ENCODE data around the gene HAS3.
A peak's percentile ranks its signal among the peaks of the same experiment; 100 is the strongest.
"Not testable (repeated sequence)": the region's sequence is repeated elsewhere in the genome, so short reads cannot be mapped to it uniquely, and the experiment has no call there.

HAS3 gene, protein sequence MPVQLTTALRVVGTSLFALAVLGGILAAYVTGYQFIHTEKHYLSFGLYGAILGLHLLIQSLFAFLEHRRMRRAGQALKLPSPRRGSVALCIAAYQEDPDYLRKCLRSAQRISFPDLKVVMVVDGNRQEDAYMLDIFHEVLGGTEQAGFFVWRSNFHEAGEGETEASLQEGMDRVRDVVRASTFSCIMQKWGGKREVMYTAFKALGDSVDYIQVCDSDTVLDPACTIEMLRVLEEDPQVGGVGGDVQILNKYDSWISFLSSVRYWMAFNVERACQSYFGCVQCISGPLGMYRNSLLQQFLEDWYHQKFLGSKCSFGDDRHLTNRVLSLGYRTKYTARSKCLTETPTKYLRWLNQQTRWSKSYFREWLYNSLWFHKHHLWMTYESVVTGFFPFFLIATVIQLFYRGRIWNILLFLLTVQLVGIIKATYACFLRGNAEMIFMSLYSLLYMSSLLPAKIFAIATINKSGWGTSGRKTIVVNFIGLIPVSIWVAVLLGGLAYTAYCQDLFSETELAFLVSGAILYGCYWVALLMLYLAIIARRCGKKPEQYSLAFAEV

DNA sequence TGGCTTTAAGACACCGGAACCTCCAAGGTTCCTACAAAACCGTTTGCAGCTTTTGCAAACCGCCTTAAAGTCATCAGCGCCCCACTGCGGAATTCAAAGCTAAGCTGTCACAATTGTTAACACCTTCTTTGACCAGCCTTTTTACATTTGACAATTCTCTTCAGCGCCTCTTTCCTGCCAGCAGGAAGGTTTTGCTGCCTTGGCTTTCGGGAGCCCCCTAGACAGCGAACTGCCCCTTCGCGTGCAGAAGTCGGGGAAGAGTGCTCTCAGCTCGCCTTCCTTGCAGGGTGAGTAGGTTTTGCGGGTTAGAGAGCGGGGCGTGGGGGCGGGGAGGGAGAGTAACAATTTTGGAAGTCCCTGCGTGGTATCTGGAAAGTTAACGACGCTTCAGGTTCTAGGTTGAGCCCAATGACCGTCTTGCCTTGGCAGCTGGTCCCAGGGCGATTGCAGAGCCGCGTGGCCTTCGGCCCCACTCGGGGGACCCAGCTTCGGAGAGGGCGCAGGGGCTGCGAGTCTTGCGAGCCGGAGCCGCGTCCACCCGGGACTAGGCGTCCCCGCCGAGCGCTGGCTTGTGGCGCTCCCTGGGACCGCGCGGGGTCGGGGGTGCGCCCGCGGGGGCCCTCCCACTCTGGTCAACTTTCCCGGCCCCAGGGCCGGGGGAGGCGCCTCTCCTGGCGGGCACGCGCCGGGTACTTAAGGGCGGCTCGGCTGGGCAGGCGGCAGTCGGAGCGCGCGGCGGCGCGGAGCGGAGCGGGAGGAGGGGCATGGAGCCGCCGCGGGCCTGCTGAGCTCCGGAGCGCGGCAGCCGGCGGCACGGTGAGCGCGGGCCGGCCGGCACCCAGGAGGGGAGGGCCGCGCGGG is at the start of gene HAS3:
HAS3 (plus strand) TSS at position 153 of the 861 bp plus-strand sequence. CDS start 3,743 bp downstream, outside the sequence.
- no peak for TF ChIP-seq ZNF274 (IDR thresholded peaks at IDR 0.05; ENCODE audit: low read depth, low read length)
- H3K4me3 ChIP-seq (ENCODE audit: low read length), result peak within 1 kb of the TSS; percentile 62; the same call in 1 of the 2 replicates

GRCh38 chr16:69055980-69056379 is 49.5 kb upstream of the HAS3 start:
- H3K4me3 ChIP-seq (ENCODE audit: low read length), result no peak overlapping the region
- TF ChIP-seq ZNF274 (IDR thresholded peaks at IDR 0.05; ENCODE audit: low read depth, low read length), result no peak

GRCh38 chr16:69056421-69056820 is 49.0 kb upstream of the HAS3 start:
- H3K4me3 ChIP-seq (ENCODE audit: low read length), result no peak overlapping the region
- no peak for TF ChIP-seq ZNF274 (IDR thresholded peaks at IDR 0.05; ENCODE audit: low read depth, low read length)

DNA sequence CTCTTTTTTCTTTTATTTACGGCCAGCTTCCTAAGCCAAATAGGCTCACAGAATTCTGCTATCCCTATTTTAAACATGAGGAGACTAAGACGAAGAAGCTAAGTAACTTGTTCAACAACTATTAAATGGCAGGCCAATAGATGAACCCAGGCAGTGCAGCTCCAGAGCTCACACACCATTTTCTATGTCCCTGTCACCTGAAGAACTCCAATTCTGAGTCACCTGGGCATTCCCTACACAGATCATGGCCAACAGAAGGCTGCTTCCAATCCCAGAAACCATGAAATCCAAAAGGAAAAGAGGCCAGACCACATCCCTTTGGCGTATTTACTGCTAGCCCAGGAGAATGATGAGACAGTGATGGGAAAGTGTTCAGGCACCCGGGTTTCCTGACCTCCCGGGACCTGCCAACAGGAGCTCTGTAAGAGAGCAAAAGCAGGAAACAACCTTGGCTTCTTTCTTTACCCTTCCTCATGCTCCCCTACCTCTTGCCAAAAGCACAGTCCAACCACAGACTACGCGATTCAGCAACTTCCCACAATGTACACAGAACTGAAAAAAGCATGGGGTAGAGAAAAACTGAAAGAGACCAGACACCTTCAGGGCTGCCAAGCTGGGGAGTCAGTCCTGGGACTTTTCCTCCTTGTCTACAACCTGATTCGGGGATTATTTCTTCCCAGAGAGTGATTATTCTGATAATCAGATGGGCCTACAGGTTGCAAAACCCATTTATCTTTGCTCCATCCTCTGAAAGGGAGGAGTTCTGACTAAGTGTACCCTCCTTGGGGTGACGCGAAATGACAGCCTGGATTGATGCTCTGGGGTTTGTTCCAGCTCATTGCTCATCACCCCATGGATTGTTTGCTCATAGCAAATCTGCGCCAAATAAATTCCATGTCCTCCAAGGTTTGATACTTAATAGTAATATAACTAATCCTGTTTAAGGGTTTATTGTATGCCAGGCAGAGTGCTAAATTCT is 47.8 kb upstream of the HAS3 start:
- no peak overlapping the region for H3K4me3 ChIP-seq (ENCODE audit: low read length)
- TF ChIP-seq ZNF274 (IDR thresholded peaks at IDR 0.05; ENCODE audit: low read depth, low read length), result no peak

GRCh38 chr16:69063491-69063890 is 42.0 kb upstream of the HAS3 start:
- H3K4me3 ChIP-seq (ENCODE audit: low read length), result not testable (repeated sequence)

- no peak for TF ChIP-seq ZNF274 (IDR thresholded peaks at IDR 0.05; ENCODE audit: low read depth, low read length)
- H3K4me3 ChIP-seq (ENCODE audit: low read length), result no peak overlapping the region
Observed at GRCh38 chr16:69064124-69064763, 41.2 kb upstream of the HAS3 start.

- TF ChIP-seq ZNF274 (IDR thresholded peaks at IDR 0.05; ENCODE audit: low read depth, low read length), result no peak
- H3K4me3 ChIP-seq (ENCODE audit: low read length), result no peak overlapping the region
Observed at GRCh38 chr16:69064764-69065313, 40.6 kb upstream of the HAS3 start.

GRCh38 chr16:69069504-69069903 is 35.9 kb upstream of the HAS3 start:
- TF ChIP-seq ZNF274 (IDR thresholded peaks at IDR 0.05; ENCODE audit: low read depth, low read length), result no peak
- no peak overlapping the region for H3K4me3 ChIP-seq (ENCODE audit: low read length)

GRCh38 chr16:69071036-69071435 is 34.4 kb upstream of the HAS3 start:
- no peak for TF ChIP-seq ZNF274 (IDR thresholded peaks at IDR 0.05; ENCODE audit: low read depth, low read length)
- H3K4me3 ChIP-seq (ENCODE audit: low read length), result no peak overlapping the region

DNA sequence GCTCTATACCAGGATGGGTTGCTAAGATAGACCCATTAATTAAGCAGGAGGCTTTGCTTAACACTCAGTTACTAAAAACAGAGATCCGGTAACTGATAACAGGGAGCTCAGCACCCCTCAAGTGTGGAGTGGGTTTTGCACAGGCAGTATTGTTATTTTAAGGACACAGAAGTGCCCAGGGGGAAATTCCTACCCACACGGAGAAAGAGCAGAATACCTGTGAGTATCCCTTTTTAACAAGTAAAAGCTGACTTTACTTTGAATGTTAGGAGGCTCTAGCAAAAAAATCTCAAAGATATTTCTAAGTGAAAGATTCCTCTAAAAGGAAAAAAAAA is 32.8 kb upstream of the HAS3 start:
- no peak overlapping the region for H3K4me3 ChIP-seq (ENCODE audit: low read length)
- no peak for TF ChIP-seq ZNF274 (IDR thresholded peaks at IDR 0.05; ENCODE audit: low read depth, low read length)

DNA sequence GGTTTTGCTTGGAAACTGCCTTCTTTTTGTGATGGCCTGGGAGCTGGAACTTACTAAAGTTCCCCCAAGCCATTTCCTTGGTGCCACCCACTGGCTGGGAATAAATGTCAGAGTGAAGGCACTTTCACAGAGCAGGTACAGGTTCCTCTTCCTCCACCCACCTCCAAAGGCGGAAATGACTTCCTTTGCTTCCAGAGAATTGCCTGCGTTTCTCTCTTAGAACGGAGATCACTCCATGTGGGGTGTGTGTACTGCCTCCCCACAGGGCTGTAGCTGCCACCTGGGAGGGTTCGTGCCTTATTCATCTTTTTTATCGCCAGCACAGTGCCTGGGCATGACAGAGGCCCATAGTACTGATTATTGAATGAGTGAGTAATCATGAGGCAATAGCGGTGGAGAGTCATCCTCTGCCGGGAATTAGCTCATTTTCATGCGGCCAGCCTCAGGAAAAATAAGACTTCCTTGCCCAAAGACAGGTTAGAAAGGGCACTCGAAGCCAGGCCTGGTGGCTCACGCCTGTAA is 32.2 kb upstream of the HAS3 start:
- H3K4me3 ChIP-seq (ENCODE audit: low read length), result no peak overlapping the region

GRCh38 chr16:69077251-69077650 is 28.2 kb upstream of the HAS3 start:
- TF ChIP-seq ZNF274 (IDR thresholded peaks at IDR 0.05; ENCODE audit: low read depth, low read length), result no peak
- H3K4me3 ChIP-seq (ENCODE audit: low read length), result no peak overlapping the region

More for the DNA sequence above, 32.2 kb upstream of the HAS3 start:
- TF ChIP-seq ZNF274 (IDR thresholded peaks at IDR 0.05; ENCODE audit: low read depth, low read length), result no peak

DNA sequence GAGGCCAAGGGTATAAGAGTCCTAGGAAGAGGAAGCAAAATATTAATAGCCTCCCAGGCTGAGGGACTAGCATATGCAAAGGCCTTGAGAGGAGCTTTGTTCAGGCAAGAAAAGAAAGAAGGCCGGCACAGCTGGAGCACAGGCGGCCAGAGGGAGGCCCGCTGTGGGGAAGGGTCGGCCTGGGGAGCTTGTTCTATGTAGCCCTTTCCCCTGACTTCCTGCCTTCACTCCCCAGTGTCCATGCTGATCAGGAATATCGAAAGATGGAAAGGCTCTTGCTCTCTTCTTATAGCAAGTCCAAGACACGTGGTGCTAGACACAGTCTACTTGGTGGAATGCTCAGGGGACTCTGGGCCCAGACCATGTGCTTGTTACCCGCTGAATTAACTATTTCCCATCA is 27.4 kb upstream of the HAS3 start:
- TF ChIP-seq ZNF274 (IDR thresholded peaks at IDR 0.05; ENCODE audit: low read depth, low read length), result no peak
- no peak overlapping the region for H3K4me3 ChIP-seq (ENCODE audit: low read length)

All from GM08714 (cell line).